ENCODE data around the gene LELP1. TPM values are rescaled to one million over a fixed set of nuclear protein-coding genes. Genes with fewer than 3 reads are reported as not detected.

LELP1 gene
- total RNA-seq, 1 experiment from 2014 or later = not detected

GRCh38 chr1:153233448-153233847 is 30.2 kb downstream of the LELP1 start:
- Histone ChIP-seq H4K20me1 (ENCODE audit: control insufficient read depth, insufficient read depth, insufficient read length) (no peaks in the 10 kb centered on the region), H2BK5ac (ENCODE audit: insufficient read length, low read length) (no peak overlapping the region), H3K56ac (ENCODE audit: insufficient read length, low read depth, low read length) (no peak overlapping the region), H3K27me3 (ENCODE audit: insufficient read depth, low read length) (no peaks in the 10 kb centered on the region), H3K4me1 (ENCODE audit: insufficient read depth, low read length) (no peaks in the 10 kb centered on the region), H2AFZ (ENCODE audit: low read length) (no peak overlapping the region), H3K23me2 (ENCODE audit: insufficient read length, low read depth, low read length, poor library complexity, severe bottlenecking) (no peaks in the 10 kb centered on the region), H3K18ac (ENCODE audit: insufficient read length, low read depth, low read length) (no peak overlapping the region), H2AK5ac (ENCODE audit: insufficient read length, low read length) (no peak overlapping the region), H3K27ac (ENCODE audit: insufficient read length, low read depth, low read length) (no peak overlapping the region), H2BK12ac (ENCODE audit: insufficient read length, low read depth, low read length) (no peak overlapping the region), H3K79me2 (ENCODE audit: insufficient read depth, low read length) (no peaks in the 10 kb centered on the region), H4K91ac (ENCODE audit: insufficient read length, low read depth, low read length) (no peak overlapping the region), H3K14ac (ENCODE audit: insufficient read depth, low read length) (no peak overlapping the region), H4K5ac (ENCODE audit: insufficient read length, low read depth, low read length) (no peak overlapping the region), H2BK20ac (ENCODE audit: low read depth, low read length, poor library complexity, severe bottlenecking) (no peak overlapping the region), H2BK120ac (ENCODE audit: low read depth, low read length, poor library complexity, severe bottlenecking) (no peak overlapping the region), H3K4ac (ENCODE audit: low read depth, low read length) (no peak overlapping the region), H2BK15ac (ENCODE audit: low read depth, low read length) (no peak overlapping the region), H3K4me2 (ENCODE audit: insufficient read depth, insufficient read length, low read length) (no peak overlapping the region), H3K79me1 (ENCODE audit: insufficient read depth, low read depth, low read length, poor library complexity, severe bottlenecking) (no peaks in the 10 kb centered on the region), H4K8ac (replicated peaks; ENCODE audit: insufficient read length, low read depth, low read length) (no peak overlapping the region), H3K9ac (ENCODE audit: extremely low read depth, insufficient read length, low read length) (no peak overlapping the region), H3K9me3 (ENCODE audit: control insufficient read depth, low read depth, low read length) (no peaks in the 10 kb centered on the region), H3T11ph (ENCODE audit: low read length) (no peak overlapping the region), H3K23ac (ENCODE audit: insufficient read length, low read depth, low read length) (no peak overlapping the region)
- WGBS (ENCODE audit: extremely low coverage, insufficient read length, low lambda C conversion rate) = no CpG with 5 or more reads among the region's 1 CpG
- Mint-ChIP-seq H3K27me3 (ENCODE audit: low read depth) (peaks cover 9% of the 10 kb centered on the region), H3K9me3 (peaks cover 0 to 3% of the 10 kb centered on the region in 2 experiments; a peak in 3 of 5 replicates), H3K36me3 (ENCODE audit: insufficient read depth in 1 of 3, low read depth in 3 of 3) (no peaks in the 10 kb centered on the region), H3K27ac (no peak overlapping the region), H3K4me3 (no peak overlapping the region), H3K4me1 (no peaks in the 10 kb centered on the region)
- no peak for DNase-seq
- TF ChIP-seq CTCF (conservative IDR thresholded peaks at IDR 0.05) = no peak

Measured in H9 (cell line).